Trophoblast cell (in vitro differentiated cells and primary cell): ENCODE results near the gene ZNF778.

Experiments
- DNase-seq, 2 donors: peaks; one replicate each; pipeline ENCODE4 v3.0.0-alpha.2; 2016
- H2AFZ ChIP-seq: 2 replicates; pipeline ENCODE4 v1.6.1; 2013; ENCODE audit warnings: low read length, moderate library complexity, mild to moderate bottlenecking; ENCODE audit not compliant: insufficient read depth, poor library complexity
- H2AK5ac ChIP-seq: 2 replicates; pipeline ENCODE4 v1.6.1; 2013; ENCODE audit warnings: mild to moderate bottlenecking, low read length
- H2BK120ac ChIP-seq: 2 replicates; pipeline ENCODE4 v1.6.1; 2013; ENCODE audit warnings: low read length, mild to moderate bottlenecking, moderate library complexity; ENCODE audit not compliant: insufficient read depth, poor library complexity
- H2BK12ac ChIP-seq: 2 replicates; pipeline ENCODE4 v1.6.1; 2013; ENCODE audit warnings: mild to moderate bottlenecking, low read length, moderate library complexity
- H2BK5ac ChIP-seq: 2 replicates; pipeline ENCODE4 v1.6.1; 2013; ENCODE audit warnings: low read length, low read depth, moderate library complexity, mild to moderate bottlenecking; ENCODE audit not compliant: poor library complexity
- H3K14ac ChIP-seq: 2 replicates; pipeline ENCODE4 v1.6.1; 2013; ENCODE audit warnings: mild to moderate bottlenecking, low read length
- H3K18ac ChIP-seq: 2 replicates; pipeline ENCODE4 v1.6.1; 2013; ENCODE audit warnings: mild to moderate bottlenecking, low read length
- H3K23ac ChIP-seq: 2 replicates; pipeline ENCODE4 v1.6.1; 2013; ENCODE audit warnings: low read length
- H3K27ac ChIP-seq: 2 replicates; pipeline ENCODE4 v1.5.1; 2013; ENCODE audit warnings: low read depth, mild to moderate bottlenecking, inconsistent platforms, low read length, moderate library complexity
- H3K27me3 ChIP-seq: 2 replicates; pipeline ENCODE4 v1.6.1; 2013; ENCODE audit warnings: inconsistent platforms, mild to moderate bottlenecking, low read length, moderate library complexity; ENCODE audit not compliant: insufficient read depth
- H3K36me3 ChIP-seq, 2 experiments: 1 replicate in 1 of 2; 2 replicates in 1 of 2; pipeline ENCODE4 v1.6.1; 2013; ENCODE audit warnings: low read length in 2 of 2, mild to moderate bottlenecking in 2 of 2, moderate library complexity in 1 of 2; ENCODE audit not compliant: insufficient read depth in 2 of 2, control insufficient read depth in 1 of 2
- H3K4ac ChIP-seq: 2 replicates; pipeline ENCODE4 v1.6.1; 2013; ENCODE audit warnings: low read depth, mild to moderate bottlenecking, low read length, moderate library complexity
- H3K4me1 ChIP-seq, 2 experiments: 1 replicate in 1 of 2; 2 replicates in 1 of 2; pipeline ENCODE4 v1.6.1; 2013; ENCODE audit warnings: low read length in 2 of 2, mild to moderate bottlenecking in 2 of 2, moderate library complexity in 1 of 2; ENCODE audit not compliant: insufficient read depth in 2 of 2, control insufficient read depth in 1 of 2
- H3K4me2 ChIP-seq: 2 replicates; pipeline ENCODE4 v1.6.1; 2013; ENCODE audit warnings: inconsistent platforms, mild to moderate bottlenecking, low read length, moderate library complexity
- H3K4me3 ChIP-seq: 2 replicates; pipeline ENCODE4 v1.5.1; 2013; ENCODE audit warnings: mild to moderate bottlenecking, low read depth, low read length, inconsistent platforms
- H3K79me1 ChIP-seq: one replicate; pipeline ENCODE4 v1.6.1; 2013; ENCODE audit warnings: low read length
- H3K79me2 ChIP-seq: 2 replicates; pipeline ENCODE4 v1.6.1; 2013; ENCODE audit warnings: low read length, mild to moderate bottlenecking; ENCODE audit not compliant: control insufficient read depth, insufficient read depth, poor library complexity
- H3K9ac ChIP-seq: 2 replicates; pipeline ENCODE4 v1.6.1; 2013; ENCODE audit warnings: mild to moderate bottlenecking, low read length
- H3K9me3 ChIP-seq: 2 replicates; pipeline ENCODE4 v1.6.1; 2013; ENCODE audit warnings: low read depth, mild to moderate bottlenecking, control low read depth, inconsistent platforms, low read length; ENCODE audit not compliant: insufficient read depth
- H4K12ac ChIP-seq: 2 replicates; pipeline ENCODE4 v1.6.1; 2013; ENCODE audit warnings: low read depth, mild to moderate bottlenecking, low read length, moderate library complexity
- H4K8ac ChIP-seq: 2 replicates; pipeline ENCODE4 v1.6.1; 2013; ENCODE audit warnings: low read depth, mild to moderate bottlenecking, low read length, moderate library complexity
- H4K91ac ChIP-seq: one replicate; pipeline ENCODE4 v1.6.1; 2013; ENCODE audit warnings: low read depth, mild to moderate bottlenecking, low read length, moderate library complexity
- WGBS: extraction: QIAGEN DNeasy Blood & Tissue Kit; methylation state at CpG from one replicate; pipeline ENCODE4 v1.1.7; 2013; ENCODE audit warnings: missing lambda C conversion rate; ENCODE audit not compliant: insufficient read length, insufficient coverage; ENCODE audit errors: extremely low coverage; 5-methylcytosine and 5-hydroxymethylcytosine counted together

Gene ZNF778

DNA sequence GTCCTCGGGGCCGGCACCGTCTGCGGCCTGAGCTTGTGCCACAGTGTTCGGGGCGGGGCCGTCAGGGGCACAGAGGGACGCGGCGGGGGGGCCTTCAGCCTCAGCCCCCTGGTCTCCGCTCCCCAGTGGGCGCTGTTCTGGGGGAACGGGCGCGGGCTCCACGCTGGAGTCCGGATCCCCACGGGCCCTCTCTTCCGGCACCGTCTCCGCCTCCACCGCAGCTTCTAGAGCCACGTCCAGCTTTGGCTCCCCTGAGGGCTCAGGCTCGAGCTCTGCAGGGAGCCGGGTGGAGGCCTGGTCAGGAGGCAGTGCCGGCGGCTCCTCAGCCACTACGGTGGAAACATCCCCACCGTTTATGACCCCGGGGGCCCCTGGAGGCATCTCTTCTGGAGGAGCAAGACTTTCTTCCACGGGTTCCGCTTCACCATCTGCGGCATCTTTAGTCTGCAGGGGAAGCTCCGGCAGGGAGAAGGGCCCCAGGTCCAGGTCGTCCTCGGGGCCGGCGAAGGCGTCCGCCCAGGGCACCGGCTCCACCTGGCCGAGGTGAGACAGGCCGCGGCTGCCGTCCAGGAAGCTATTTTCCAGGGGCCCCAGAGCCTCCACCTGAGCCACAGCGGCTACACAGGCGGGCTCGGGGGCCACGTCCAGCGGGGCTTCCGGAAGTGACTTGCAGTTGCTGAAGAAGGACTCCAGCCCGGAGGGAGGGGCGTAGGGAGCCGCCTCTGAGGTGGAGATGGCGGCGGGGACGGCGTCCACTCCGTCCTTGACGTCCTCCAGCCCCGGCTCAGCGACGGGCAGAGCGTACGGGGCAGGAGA is 62.4 kb downstream of the ZNF778 start:
- Histone ChIP-seq H3K14ac (no peak overlapping the region), H2BK12ac (no peak overlapping the region), H4K8ac (no peak overlapping the region), H4K91ac (no peak overlapping the region), H2AK5ac (no peak overlapping the region), H4K12ac (no peak overlapping the region), H3K4me2 (no peak overlapping the region), H3K27me3 (no peaks in the 10 kb centered on the region), H3K36me3 (peaks cover 76 to 78% of the 10 kb centered on the region in 2 experiments), H3K79me2 (no peaks in the 10 kb centered on the region), H3K4me1 (peaks cover 0 to 3% of the 10 kb centered on the region in 2 experiments), H2BK120ac (no peak overlapping the region), H3K27ac (no peak overlapping the region), H3K9ac (no peak overlapping the region), H3K4me3 (no peak overlapping the region), H2AFZ (no peak overlapping the region), H3K18ac (no peak overlapping the region), H3K9me3 (no peaks in the 10 kb centered on the region), H2BK5ac (no peak overlapping the region), H3K79me1 (no peaks in the 10 kb centered on the region), H3K4ac (no peak overlapping the region), H3K23ac (no peak overlapping the region)
- DNase-seq, result no peak
- no CpG with 5 or more reads among the region's 65 CpGs for WGBS

DNA sequence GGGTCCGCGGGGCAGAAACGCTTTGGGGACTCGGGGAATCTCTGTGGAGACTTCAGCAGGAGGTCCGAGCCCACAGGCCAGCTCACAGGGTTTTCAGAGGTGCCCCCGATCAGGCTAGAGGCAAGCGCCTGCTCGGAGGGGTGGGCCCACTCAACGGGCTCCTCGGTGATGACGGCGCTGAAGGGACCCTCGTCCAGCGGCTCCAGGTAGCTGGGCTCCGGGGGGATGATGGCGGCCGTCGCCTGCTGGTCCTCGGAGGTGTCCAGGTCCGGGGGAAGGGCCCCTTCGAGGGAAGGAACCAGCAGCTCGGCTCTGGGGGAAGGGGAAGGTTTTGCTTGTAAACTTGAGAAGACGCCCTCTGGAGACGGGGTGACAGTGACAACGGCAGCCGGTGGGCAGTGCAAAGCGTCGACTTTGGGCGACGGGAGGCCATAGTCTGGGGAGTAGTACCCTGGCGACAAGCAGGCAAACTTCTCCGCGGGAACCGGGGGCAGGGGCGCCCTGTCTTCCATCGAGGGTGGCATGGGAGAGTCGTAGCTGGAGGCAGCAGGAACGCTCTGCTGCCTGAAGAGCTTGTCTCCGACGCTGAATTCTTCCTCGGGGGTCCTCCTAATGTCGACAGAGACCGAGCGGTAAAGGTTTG is 63.2 kb downstream of the ZNF778 start:
- Histone ChIP-seq H3K4ac (no peak overlapping the region), H3K27me3 (no peaks in the 10 kb centered on the region), H4K12ac (no peak overlapping the region), H2AK5ac (no peak overlapping the region), H3K4me1 (peaks cover 0 to 3% of the 10 kb centered on the region in 2 experiments), H2BK5ac (no peak overlapping the region), H4K8ac (no peak overlapping the region), H3K14ac (no peak overlapping the region), H3K27ac (no peak overlapping the region), H3K4me2 (no peak overlapping the region), H3K9ac (no peak overlapping the region), H3K79me1 (no peaks in the 10 kb centered on the region), H3K9me3 (no peaks in the 10 kb centered on the region), H2AFZ (no peak overlapping the region), H4K91ac (no peak overlapping the region), H3K79me2 (no peaks in the 10 kb centered on the region), H2BK120ac (no peak overlapping the region), H2BK12ac (no peak overlapping the region), H3K23ac (no peak overlapping the region), H3K4me3 (no peak overlapping the region), H3K18ac (no peak overlapping the region), H3K36me3 (peaks cover 75 to 78% of the 10 kb centered on the region in 2 experiments)
- DNase-seq, result no peak
- WGBS, result no CpG with 5 or more reads among the region's 44 CpGs

DNA sequence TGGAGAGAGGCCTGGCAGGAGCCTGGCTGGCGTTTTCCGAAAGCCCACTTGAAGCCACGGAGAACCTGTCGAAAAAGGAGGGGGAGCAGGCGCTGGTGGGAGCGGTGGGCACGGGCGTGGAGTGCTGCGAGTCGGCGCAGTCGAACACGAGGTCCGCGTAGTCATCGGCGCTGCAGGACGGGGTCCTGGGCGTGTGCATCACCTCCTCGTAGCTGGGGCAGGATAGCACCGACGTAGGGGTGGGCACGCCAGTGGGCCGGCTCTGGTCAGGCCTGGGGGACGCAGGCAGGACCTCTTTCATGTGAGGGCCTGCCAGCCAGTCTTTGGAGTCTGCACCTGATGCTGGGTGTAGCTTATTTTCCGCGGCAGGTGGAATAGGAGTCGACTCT is 63.7 kb downstream of the ZNF778 start:
- no peak for DNase-seq
- H2BK120ac ChIP-seq, result no peak overlapping the region
- no peak overlapping the region for H2BK5ac ChIP-seq
- no peak overlapping the region for H3K4me2 ChIP-seq
- H3K4me3 ChIP-seq, result no peak overlapping the region
- no peaks in the 10 kb centered on the region for H3K9me3 ChIP-seq
- H3K4ac ChIP-seq, result no peak overlapping the region
- no peaks in the 10 kb centered on the region for H3K27me3 ChIP-seq
- no peak overlapping the region for H2BK12ac ChIP-seq
- no CpG with 5 or more reads among the region's 28 CpGs for WGBS
- no peak overlapping the region for H3K18ac ChIP-seq
- H4K12ac ChIP-seq, result no peak overlapping the region
- peaks cover 0 to 3% of the 10 kb centered on the region in 2 experiments for H3K4me1 ChIP-seq
- H2AK5ac ChIP-seq, result no peak overlapping the region
- H3K23ac ChIP-seq, result no peak overlapping the region
- no peaks in the 10 kb centered on the region for H3K79me2 ChIP-seq
- no peaks in the 10 kb centered on the region for H3K79me1 ChIP-seq
- H4K91ac ChIP-seq, result no peak overlapping the region
- no peak overlapping the region for H3K14ac ChIP-seq
- H4K8ac ChIP-seq, result no peak overlapping the region
- no peak overlapping the region for H3K27ac ChIP-seq
- H2AFZ ChIP-seq, result no peak overlapping the region
- peaks cover 75 to 78% of the 10 kb centered on the region in 2 experiments for H3K36me3 ChIP-seq
- no peak overlapping the region for H3K9ac ChIP-seq

DNA sequence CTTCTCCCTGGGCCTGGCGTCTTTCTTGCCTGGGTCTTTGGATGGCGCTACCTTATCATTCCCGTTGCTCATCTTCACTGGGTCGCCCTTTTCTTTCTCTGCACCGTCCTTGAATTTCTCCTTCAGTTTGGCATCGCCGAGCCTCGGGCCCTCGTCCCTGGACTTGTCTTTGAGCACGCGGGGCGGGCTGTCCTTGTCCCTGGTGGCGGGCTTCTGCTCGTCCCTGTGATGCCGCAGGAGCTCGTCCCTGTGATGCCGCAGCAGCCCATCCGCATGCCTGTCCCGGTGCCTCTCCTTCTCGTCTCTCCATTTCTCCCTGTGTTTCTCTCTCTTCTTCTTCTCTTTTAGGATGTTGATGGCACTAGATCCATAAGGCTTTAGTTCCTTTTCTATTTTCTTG is 64.3 kb downstream of the ZNF778 start:
- Histone ChIP-seq H2BK12ac (no peak overlapping the region), H3K27me3 (no peaks in the 10 kb centered on the region), H2AFZ (no peak overlapping the region), H3K9me3 (no peaks in the 10 kb centered on the region), H4K12ac (no peak overlapping the region), H3K4ac (no peak overlapping the region), H3K79me2 (no peaks in the 10 kb centered on the region), H4K91ac (no peak overlapping the region), H3K4me2 (no peak overlapping the region), H2BK120ac (no peak overlapping the region), H3K18ac (no peak overlapping the region), H3K36me3 (peaks cover 77% of the 10 kb centered on the region in 2 experiments), H3K23ac (no peak overlapping the region), H3K79me1 (no peaks in the 10 kb centered on the region), H3K14ac (no peak overlapping the region), H3K9ac (no peak overlapping the region), H3K4me3 (no peak overlapping the region), H2AK5ac (no peak overlapping the region), H3K4me1 (peaks cover 0 to 3% of the 10 kb centered on the region in 2 experiments), H2BK5ac (no peak overlapping the region), H3K27ac (no peak overlapping the region), H4K8ac (no peak overlapping the region)
- no CpG with 5 or more reads among the region's 20 CpGs for WGBS
- no peak for DNase-seq
